ENCODE data around the gene HOXB6. TPM values are rescaled to one million over a fixed set of nuclear protein-coding genes. Genes with fewer than 3 reads are reported as not detected.

The HOXB6 gene
- total RNA-seq, 1 experiment from 2014 or later = 64.8 TPM

GRCh38 chr17:48616717-48617470, 12.1 kb upstream of the HOXB6 start (continued):
- TF ChIP-seq ZNF274 (IDR thresholded peaks at IDR 0.05; ENCODE audit: low read depth, low read length) (no peak), CEBPB (IDR thresholded peaks at IDR 0.05; ENCODE audit: low read depth) (no peak), RAD21 (IDR thresholded peaks at IDR 0.05; ENCODE audit: low read depth) (no peak), SIN3A (IDR thresholded peaks at IDR 0.05; ENCODE audit: low read depth) (no peak), SP1 (IDR thresholded peaks at IDR 0.05; ENCODE audit: low read depth) (no peak)
- TF ChIP-seq, protein P1, sequence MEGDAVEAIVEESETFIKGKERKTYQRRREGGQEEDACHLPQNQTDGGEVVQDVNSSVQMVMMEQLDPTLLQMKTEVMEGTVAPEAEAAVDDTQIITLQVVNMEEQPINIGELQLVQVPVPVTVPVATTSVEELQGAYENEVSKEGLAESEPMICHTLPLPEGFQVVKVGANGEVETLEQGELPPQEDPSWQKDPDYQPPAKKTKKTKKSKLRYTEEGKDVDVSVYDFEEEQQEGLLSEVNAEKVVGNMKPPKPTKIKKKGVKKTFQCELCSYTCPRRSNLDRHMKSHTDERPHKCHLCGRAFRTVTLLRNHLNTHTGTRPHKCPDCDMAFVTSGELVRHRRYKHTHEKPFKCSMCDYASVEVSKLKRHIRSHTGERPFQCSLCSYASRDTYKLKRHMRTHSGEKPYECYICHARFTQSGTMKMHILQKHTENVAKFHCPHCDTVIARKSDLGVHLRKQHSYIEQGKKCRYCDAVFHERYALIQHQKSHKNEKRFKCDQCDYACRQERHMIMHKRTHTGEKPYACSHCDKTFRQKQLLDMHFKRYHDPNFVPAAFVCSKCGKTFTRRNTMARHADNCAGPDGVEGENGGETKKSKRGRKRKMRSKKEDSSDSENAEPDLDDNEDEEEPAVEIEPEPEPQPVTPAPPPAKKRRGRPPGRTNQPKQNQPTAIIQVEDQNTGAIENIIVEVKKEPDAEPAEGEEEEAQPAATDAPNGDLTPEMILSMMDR (IDR thresholded peaks at IDR 0.05 in 2 of 3, conservative IDR thresholded peaks at IDR 0.05 in 1 of 3; ENCODE audit: borderline replicate concordance in 1 of 3, insufficient read depth in 1 of 3, low read depth in 2 of 3, low read length in 2 of 3) = no peak
- TF ChIP-seq, protein P2, sequence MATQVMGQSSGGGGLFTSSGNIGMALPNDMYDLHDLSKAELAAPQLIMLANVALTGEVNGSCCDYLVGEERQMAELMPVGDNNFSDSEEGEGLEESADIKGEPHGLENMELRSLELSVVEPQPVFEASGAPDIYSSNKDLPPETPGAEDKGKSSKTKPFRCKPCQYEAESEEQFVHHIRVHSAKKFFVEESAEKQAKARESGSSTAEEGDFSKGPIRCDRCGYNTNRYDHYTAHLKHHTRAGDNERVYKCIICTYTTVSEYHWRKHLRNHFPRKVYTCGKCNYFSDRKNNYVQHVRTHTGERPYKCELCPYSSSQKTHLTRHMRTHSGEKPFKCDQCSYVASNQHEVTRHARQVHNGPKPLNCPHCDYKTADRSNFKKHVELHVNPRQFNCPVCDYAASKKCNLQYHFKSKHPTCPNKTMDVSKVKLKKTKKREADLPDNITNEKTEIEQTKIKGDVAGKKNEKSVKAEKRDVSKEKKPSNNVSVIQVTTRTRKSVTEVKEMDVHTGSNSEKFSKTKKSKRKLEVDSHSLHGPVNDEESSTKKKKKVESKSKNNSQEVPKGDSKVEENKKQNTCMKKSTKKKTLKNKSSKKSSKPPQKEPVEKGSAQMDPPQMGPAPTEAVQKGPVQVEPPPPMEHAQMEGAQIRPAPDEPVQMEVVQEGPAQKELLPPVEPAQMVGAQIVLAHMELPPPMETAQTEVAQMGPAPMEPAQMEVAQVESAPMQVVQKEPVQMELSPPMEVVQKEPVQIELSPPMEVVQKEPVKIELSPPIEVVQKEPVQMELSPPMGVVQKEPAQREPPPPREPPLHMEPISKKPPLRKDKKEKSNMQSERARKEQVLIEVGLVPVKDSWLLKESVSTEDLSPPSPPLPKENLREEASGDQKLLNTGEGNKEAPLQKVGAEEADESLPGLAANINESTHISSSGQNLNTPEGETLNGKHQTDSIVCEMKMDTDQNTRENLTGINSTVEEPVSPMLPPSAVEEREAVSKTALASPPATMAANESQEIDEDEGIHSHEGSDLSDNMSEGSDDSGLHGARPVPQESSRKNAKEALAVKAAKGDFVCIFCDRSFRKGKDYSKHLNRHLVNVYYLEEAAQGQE (IDR thresholded peaks at IDR 0.05; ENCODE audit: low read depth) = no peak
